Stimulated activated CD8-positive, alpha-beta memory T cell treated with anti-CD3 and anti-CD28 coated beads, Interleukin-7, amount 100 ng/mL, for 1 hour (primary cell): Measurements from ENCODE around the gene TBCK.
A peak's percentile ranks its signal among the peaks of the same experiment; 100 is the strongest.
"Not testable (repeated sequence)": the region's sequence is repeated elsewhere in the genome, so short reads cannot be mapped to it uniquely, and the experiment has no call there.

Experiments used
- DNase-seq, 2 donors: peaks; one replicate each; pipeline ENCODE4 v3.0.0-alpha.2; 2020; ENCODE audit warnings: low read depth in 2 of 2

The TBCK gene

GRCh38 chr4:106321168-106321567 is 5.2 kb upstream of the TBCK start:
- not testable (repeated sequence) for DNase-seq

GRCh38 chr4:106320235-106320634 is 4.2 kb upstream of the TBCK start:
- no peak for DNase-seq

- DNase-seq, result no peak
Observed at GRCh38 chr4:106318511-106318910, 2.5 kb upstream of the TBCK start.

GRCh38 chr4:106317815-106318214 is 1.8 kb upstream of the TBCK start:
- DNase-seq, result no peak

- DNase-seq, result no peak
Observed at GRCh38 chr4:106316773-106317409, 882 bp upstream of the TBCK start.

GRCh38 chr4:106315476-106315967 is 487 bp downstream of the TBCK start:
- DNase-seq, result peak in 1 of 2 donors; percentile 5

- no peak for DNase-seq
Observed at GRCh38 chr4:106314960-106315359, 1.0 kb downstream of the TBCK start.

GRCh38 chr4:106312997-106313522 is 2.9 kb downstream of the TBCK start:
- DNase-seq, result no peak

- DNase-seq, result no peak
Observed at GRCh38 chr4:106312377-106312776, 3.6 kb downstream of the TBCK start.

GRCh38 chr4:106306561-106306960 is 9.4 kb downstream of the TBCK start:
- no peak for DNase-seq

- no peak for DNase-seq
Observed at GRCh38 chr4:106305435-106306055, 10.5 kb downstream of the TBCK start.

GRCh38 chr4:106304632-106305031 is 11.4 kb downstream of the TBCK start:
- DNase-seq, result no peak

- no peak for DNase-seq
Observed at GRCh38 chr4:106303548-106304281, 12.3 kb downstream of the TBCK start.

GRCh38 chr4:106302062-106302438 is 14.0 kb downstream of the TBCK start:
- DNase-seq, result no peak

- DNase-seq, result no peak
Observed at GRCh38 chr4:106301393-106302061, 14.5 kb downstream of the TBCK start.

GRCh38 chr4:106299977-106300376 is 16.0 kb downstream of the TBCK start:
- no peak for DNase-seq

- no peak for DNase-seq
Observed at GRCh38 chr4:106297245-106298035, 18.6 kb downstream of the TBCK start.

GRCh38 chr4:106294062-106294461 is 21.9 kb downstream of the TBCK start:
- DNase-seq, result no peak

GRCh38 chr4:106291678-106292077 is 24.3 kb downstream of the TBCK start:
- DNase-seq, result no peak

- DNase-seq, result no peak
Observed at GRCh38 chr4:106289737-106290136, 26.3 kb downstream of the TBCK start.

GRCh38 chr4:106287353-106287969 is 28.5 kb downstream of the TBCK start:
- no peak for DNase-seq
